IMR-90 (cell line): ENCODE results near the gene SMIM5. TPM values are rescaled to one million over a fixed set of nuclear protein-coding genes. Genes with fewer than 3 reads are reported as not detected.

Source experiments
- ATAC-seq: fragments of 200-7000 bp; cut with Tn5 transposase; 2 replicates; pipeline ENCODE4 v1.9.1; 2020; ENCODE audit warnings: low read depth, mild to moderate bottlenecking, moderate library complexity
- BruUV-seq: library from RNA; stranded (reverse); fragments of 400-500 nt; replicated peaks from 2 replicates; lab custom pipeline; 2021; lab: Mats Ljungman, UMichigan
- CTCF ChIA-PET: fragments of 300-600 bp; formaldehyde crosslinking; extraction: SDS; loops from one replicate; lab custom pipeline; 2021; ENCODE audit warnings: antibody characterized with exemption; lab: Yijun Ruan, JAX
- POLR2A ChIA-PET: fragments of 300-600 bp; sonication (Branson Sonifier 250); formaldehyde crosslinking; loops from one replicate; lab custom pipeline; 2022; ENCODE audit warnings: antibody characterized with exemption; ENCODE audit not compliant: unreplicated experiment; lab: Charles Lee
- DNase-seq: peaks from one replicate; pipeline ENCODE4 v3.0.0; 2013
- H2AFZ ChIP-seq: replicated peaks from 2 replicates; pipeline ENCODE3; 2013; ENCODE audit warnings: low read length, mild to moderate bottlenecking; ENCODE audit not compliant: poor library complexity
- H2AK5ac ChIP-seq: 2 replicates; pipeline ENCODE4 v1.6.1; 2013; ENCODE audit warnings: low read depth, low read length, inconsistent platforms
- H2AK9ac ChIP-seq: replicated peaks from 2 replicates; pipeline ENCODE3; 2013; ENCODE audit warnings: mild to moderate bottlenecking, low read depth, low read length, moderate library complexity; ENCODE audit not compliant: poor library complexity
- H2BK120ac ChIP-seq: 2 replicates; pipeline ENCODE4 v1.6.1; 2013; ENCODE audit warnings: low read depth, low read length, inconsistent platforms
- H2BK15ac ChIP-seq: 3 replicates; pipeline ENCODE4 v1.6.1; 2013; ENCODE audit warnings: low read depth, low read length, inconsistent platforms
- H2BK20ac ChIP-seq: 2 replicates; pipeline ENCODE4 v1.6.1; 2013; ENCODE audit warnings: low read depth, mild to moderate bottlenecking, inconsistent platforms, low read length, moderate library complexity
- H2BK5ac ChIP-seq: 2 replicates; pipeline ENCODE4 v1.6.1; 2013; ENCODE audit warnings: mild to moderate bottlenecking, low read depth, low read length, inconsistent platforms; ENCODE audit not compliant: poor library complexity, severe bottlenecking
- H3K14ac ChIP-seq: replicated peaks from 2 replicates; pipeline ENCODE4 v1.6.1; 2013; ENCODE audit warnings: low read depth, low read length, inconsistent platforms
- H3K18ac ChIP-seq: 2 replicates; pipeline ENCODE4 v1.6.1; 2013; ENCODE audit warnings: low read depth, low read length, control low read depth
- H3K23ac ChIP-seq: 2 replicates; pipeline ENCODE4 v1.6.1; 2013; ENCODE audit warnings: low read depth, low read length, inconsistent platforms
- H3K27ac ChIP-seq: 2 replicates; pipeline ENCODE4 v1.5.1; 2013; ENCODE audit warnings: mild to moderate bottlenecking, control low read depth, low read length; ENCODE audit not compliant: insufficient read depth
- H3K27me3 ChIP-seq: 2 replicates; pipeline ENCODE4 v1.6.1; 2013; ENCODE audit warnings: low read length; ENCODE audit not compliant: control insufficient read depth, insufficient read depth
- H3K36me3 ChIP-seq: 2 replicates; pipeline ENCODE4 v1.6.1; 2013; ENCODE audit warnings: low read length, mixed read lengths; ENCODE audit not compliant: control insufficient read depth, insufficient read depth
- H3K4ac ChIP-seq: 2 replicates; pipeline ENCODE4 v1.6.1; 2013; ENCODE audit warnings: low read depth, low read length, inconsistent platforms
- H3K4me1 ChIP-seq: 2 replicates; pipeline ENCODE4 v1.6.1; 2013; ENCODE audit warnings: low read length, mixed read lengths; ENCODE audit not compliant: control insufficient read depth, insufficient read depth
- H3K4me2 ChIP-seq: 2 replicates; pipeline ENCODE4 v1.6.1; 2013; ENCODE audit warnings: low read depth, mild to moderate bottlenecking, control low read depth, low read length, moderate library complexity
- H3K4me3 ChIP-seq: 2 replicates; pipeline ENCODE4 v1.5.1; 2013; ENCODE audit warnings: low read depth, mild to moderate bottlenecking, control low read depth, low read length, moderate library complexity; ENCODE audit not compliant: insufficient read depth
- H3K56ac ChIP-seq: 2 replicates; pipeline ENCODE4 v1.6.1; 2013; ENCODE audit warnings: low read length, inconsistent platforms; ENCODE audit not compliant: insufficient read depth; ENCODE audit errors: extremely low read depth
- H3K79me1 ChIP-seq, 2 experiments: 2 replicates each; pipeline ENCODE4 v1.6.1; 2013; ENCODE audit warnings: low read length in 2 of 2, inconsistent platforms in 1 of 2, low read depth in 1 of 2
- H3K9ac ChIP-seq: 2 replicates; pipeline ENCODE4 v1.6.1; 2013; ENCODE audit warnings: low read depth, low read length, control low read depth
- H3K9me1 ChIP-seq: 2 replicates; pipeline ENCODE4 v1.6.1; 2013; ENCODE audit warnings: low read length, inconsistent platforms; ENCODE audit not compliant: insufficient read depth
- H3K9me3 ChIP-seq: 2 replicates; pipeline ENCODE4 v1.6.1; 2013; ENCODE audit warnings: low read length; ENCODE audit not compliant: control insufficient read depth, insufficient read depth
- H4K20me1 ChIP-seq: 2 replicates; pipeline ENCODE4 v1.6.1; 2013; ENCODE audit warnings: low read length, inconsistent platforms; ENCODE audit not compliant: insufficient read depth
- H4K5ac ChIP-seq: 2 replicates; pipeline ENCODE4 v1.6.1; 2013; ENCODE audit warnings: mild to moderate bottlenecking, low read depth, low read length, control low read depth
- H4K8ac ChIP-seq, 2 experiments: 2 replicates each; pipeline ENCODE4 v1.6.1; 2013; ENCODE audit warnings: low read depth in 2 of 2, low read length in 2 of 2, control low read depth in 1 of 2, inconsistent platforms in 1 of 2
- H4K91ac ChIP-seq: 2 replicates; pipeline ENCODE4 v1.6.1; 2013; ENCODE audit warnings: low read depth, low read length, inconsistent platforms; ENCODE audit not compliant: insufficient read depth
- BHLHE40 ChIP-seq: fragments of 150-350 bp; IDR thresholded peaks from 2 replicates; pipeline ENCODE4 v1.6.1; 2016; ENCODE audit warnings: mild to moderate bottlenecking, low read depth, low read length
- CEBPB ChIP-seq: IDR thresholded peaks from 2 replicates; pipeline ENCODE4 v1.6.1; 2012; ENCODE audit warnings: low read depth, low read length, improper control_type of control experiment
- CHD1 ChIP-seq: IDR thresholded peaks from 2 replicates; pipeline ENCODE4 v1.6.1; 2012; ENCODE audit warnings: low read depth, low read length, improper control_type of control experiment
- FOS ChIP-seq: fragments of 150-350 bp; IDR thresholded peaks from 2 replicates; pipeline ENCODE4 v1.6.1; 2016; ENCODE audit warnings: low read depth, low read length
- MAFK ChIP-seq: IDR thresholded peaks from 2 replicates; pipeline ENCODE4 v1.6.1; 2012; ENCODE audit warnings: low read depth, low read length, improper control_type of control experiment
- MAZ ChIP-seq: IDR thresholded peaks from 2 replicates; pipeline ENCODE4 v1.6.1; 2012; ENCODE audit warnings: low read depth, mild to moderate bottlenecking, low read length, improper control_type of control experiment, moderate library complexity, borderline replicate concordance
- MXI1 ChIP-seq: IDR thresholded peaks from 2 replicates; pipeline ENCODE4 v1.6.1; 2012; ENCODE audit warnings: low read depth, mild to moderate bottlenecking, low read length, moderate library complexity, borderline replicate concordance
- NFE2L2 ChIP-seq: fragments of 150-350 bp; IDR thresholded peaks from 2 replicates; pipeline ENCODE4 v1.6.1; 2016; ENCODE audit warnings: low read depth, mild to moderate bottlenecking, low read length
- POLR2A ChIP-seq: IDR thresholded peaks from 2 replicates; pipeline ENCODE4 v1.6.1; 2012; ENCODE audit warnings: mild to moderate bottlenecking, low read depth, low read length
- RAD21 ChIP-seq: IDR thresholded peaks from 2 replicates; pipeline ENCODE4 v1.6.1; 2012; ENCODE audit warnings: low read length, improper control_type of control experiment
- RCOR1 ChIP-seq: IDR thresholded peaks from 2 replicates; pipeline ENCODE4 v1.6.1; 2012; ENCODE audit warnings: mild to moderate bottlenecking, low read length, improper control_type of control experiment; ENCODE audit not compliant: insufficient replicate concordance
- RFX5 ChIP-seq: IDR thresholded peaks from 2 replicates; pipeline ENCODE4 v1.8.0; 2012; ENCODE audit warnings: low read depth, mild to moderate bottlenecking, low read length, moderate library complexity
- SMC3 ChIP-seq: fragments of 150-350 bp; IDR thresholded peaks from 2 replicates; pipeline ENCODE4 v1.6.1; 2016; ENCODE audit warnings: low read depth, mild to moderate bottlenecking, antibody characterized with exemption, low read length, moderate library complexity
- WGBS, 2 experiments: methylation state at CpG; one replicate each; pipeline versions ENCODE4 v1.1.5 to v1.1.7; 2013; ENCODE audit warnings: missing lambda C conversion rate in 2 of 2; ENCODE audit not compliant: insufficient read length in 1 of 2; ENCODE audit errors: extremely low coverage in 2 of 2; 5-methylcytosine and 5-hydroxymethylcytosine counted together
- dilution Hi-C: fragments of 300-500 bp; cut with HindIII; formaldehyde crosslinking; loops from one replicate; pipeline ENCODE4 v1.14.3; 2018; ENCODE audit warnings: low sequenced_read_pairs; ENCODE audit not compliant: unreplicated experiment
- in situ Hi-C: fragments of 300-500 bp; cut with MboI; formaldehyde crosslinking; loops from 3 replicates; pipeline ENCODE4 v1.14.3; 2019; ENCODE audit warnings: low sequenced_read_pairs, inconsistent platforms, mixed read lengths
- intact Hi-C: fragments of 100-400 bp; cut with micrococcal nuclease; formaldehyde crosslinking; loops from 2 replicates; pipeline ENCODE4 v1.10.0; 2022
- polyA plus RNA-seq, 3 experiments: library from polyadenylated mRNA; depleted of rRNA; stranded (reverse); fragments of >200 nt; gene quantifications; 2 replicates each; pipeline ENCODE4 v1.2.3, GENCODE V29; 2012; ENCODE audit warnings: low replicate concordance in 1 of 3
- total RNA-seq: library from RNA; depleted of rRNA; stranded (reverse); fragments of >200 nt; gene quantifications from 2 replicates; pipeline ENCODE4 v1.2.3, GENCODE V29; 2012
- TF ChIP-seq, protein P1 (sequence below): fragments of 150-350 bp; IDR thresholded peaks from 2 replicates; pipeline ENCODE4 v1.6.1; 2017; ENCODE audit warnings: mild to moderate bottlenecking, antibody characterized with exemption, low read length, low read depth
- TF ChIP-seq, protein P2 (sequence below): fragments of 150-350 bp; IDR thresholded peaks from 2 replicates; pipeline ENCODE4 v1.6.1; 2016; ENCODE audit warnings: low read depth, mild to moderate bottlenecking, low read length, moderate library complexity, borderline replicate concordance
- TF ChIP-seq, protein P3 (sequence below): conservative IDR thresholded peaks from 2 replicates; pipeline ENCODE4 v1.5.1; 2012; ENCODE audit warnings: mild to moderate bottlenecking, low read depth, low read length, improper control_type of control experiment

SMIM5 gene
- total and polyA plus RNA-seq, 2 of the 4 experiments (the other 2 are of a cell fraction), result not detected

GRCh38 chr17:75658237-75658636, 25.0 kb downstream of the SMIM5 start:
- ChIA-PET CTCF (interaction anchor here (1.6 kb wide), 1 partner anchor 90 kb away, joined by 5 read pairs; no protein-coding TSS in a partner anchor), POLR2A (no interaction called here)
- Histone ChIP-seq H3K23ac (no peak overlapping the region), H3K36me3 (peaks cover 40% of the 10 kb centered on the region), H3K9me3 (no peaks in the 10 kb centered on the region), H2BK15ac (no peak overlapping the region), H3K27me3 (no peaks in the 10 kb centered on the region), H3K4me1 (no peaks in the 10 kb centered on the region), H3K9me1 (no peaks in the 10 kb centered on the region), H2BK5ac (no peak overlapping the region), H4K5ac (no peak overlapping the region), H3K27ac (no peak overlapping the region), H2BK120ac (no peak overlapping the region), H4K8ac (no peak overlapping the region), H3K4me2 (no peak overlapping the region), H2AK9ac (no peak overlapping the region), H2AFZ (no peak overlapping the region), H3K14ac (no peak overlapping the region), H3K4me3 (no peak overlapping the region), H4K91ac (no peak overlapping the region), H3K9ac (no peak overlapping the region), H3K56ac (no peak overlapping the region), H3K79me1 (no peaks in the 10 kb centered on the region), H4K20me1 (no peaks in the 10 kb centered on the region), H2BK20ac (no peak overlapping the region), H3K4ac (no peak overlapping the region), H2AK5ac (no peak overlapping the region), H3K18ac (no peak overlapping the region)
- DNase-seq, result no peak
- intact Hi-C loops, result no loop called here
- no peak for ATAC-seq
- BruUV-seq, result no TSS peak
- TF ChIP-seq MXI1, result no peak
- TF ChIP-seq POLR2A, result no peak
- no peak for TF ChIP-seq RFX5
- no peak for TF ChIP-seq CEBPB
- TF ChIP-seq BHLHE40, result no peak
- TF ChIP-seq, protein P1, sequence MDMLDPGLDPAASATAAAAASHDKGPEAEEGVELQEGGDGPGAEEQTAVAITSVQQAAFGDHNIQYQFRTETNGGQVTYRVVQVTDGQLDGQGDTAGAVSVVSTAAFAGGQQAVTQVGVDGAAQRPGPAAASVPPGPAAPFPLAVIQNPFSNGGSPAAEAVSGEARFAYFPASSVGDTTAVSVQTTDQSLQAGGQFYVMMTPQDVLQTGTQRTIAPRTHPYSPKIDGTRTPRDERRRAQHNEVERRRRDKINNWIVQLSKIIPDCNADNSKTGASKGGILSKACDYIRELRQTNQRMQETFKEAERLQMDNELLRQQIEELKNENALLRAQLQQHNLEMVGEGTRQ, result no peak
- TF ChIP-seq MAZ, result no peak
- TF ChIP-seq, protein P2, sequence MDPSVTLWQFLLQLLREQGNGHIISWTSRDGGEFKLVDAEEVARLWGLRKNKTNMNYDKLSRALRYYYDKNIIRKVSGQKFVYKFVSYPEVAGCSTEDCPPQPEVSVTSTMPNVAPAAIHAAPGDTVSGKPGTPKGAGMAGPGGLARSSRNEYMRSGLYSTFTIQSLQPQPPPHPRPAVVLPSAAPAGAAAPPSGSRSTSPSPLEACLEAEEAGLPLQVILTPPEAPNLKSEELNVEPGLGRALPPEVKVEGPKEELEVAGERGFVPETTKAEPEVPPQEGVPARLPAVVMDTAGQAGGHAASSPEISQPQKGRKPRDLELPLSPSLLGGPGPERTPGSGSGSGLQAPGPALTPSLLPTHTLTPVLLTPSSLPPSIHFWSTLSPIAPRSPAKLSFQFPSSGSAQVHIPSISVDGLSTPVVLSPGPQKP, result no peak
- TF ChIP-seq, protein P3, sequence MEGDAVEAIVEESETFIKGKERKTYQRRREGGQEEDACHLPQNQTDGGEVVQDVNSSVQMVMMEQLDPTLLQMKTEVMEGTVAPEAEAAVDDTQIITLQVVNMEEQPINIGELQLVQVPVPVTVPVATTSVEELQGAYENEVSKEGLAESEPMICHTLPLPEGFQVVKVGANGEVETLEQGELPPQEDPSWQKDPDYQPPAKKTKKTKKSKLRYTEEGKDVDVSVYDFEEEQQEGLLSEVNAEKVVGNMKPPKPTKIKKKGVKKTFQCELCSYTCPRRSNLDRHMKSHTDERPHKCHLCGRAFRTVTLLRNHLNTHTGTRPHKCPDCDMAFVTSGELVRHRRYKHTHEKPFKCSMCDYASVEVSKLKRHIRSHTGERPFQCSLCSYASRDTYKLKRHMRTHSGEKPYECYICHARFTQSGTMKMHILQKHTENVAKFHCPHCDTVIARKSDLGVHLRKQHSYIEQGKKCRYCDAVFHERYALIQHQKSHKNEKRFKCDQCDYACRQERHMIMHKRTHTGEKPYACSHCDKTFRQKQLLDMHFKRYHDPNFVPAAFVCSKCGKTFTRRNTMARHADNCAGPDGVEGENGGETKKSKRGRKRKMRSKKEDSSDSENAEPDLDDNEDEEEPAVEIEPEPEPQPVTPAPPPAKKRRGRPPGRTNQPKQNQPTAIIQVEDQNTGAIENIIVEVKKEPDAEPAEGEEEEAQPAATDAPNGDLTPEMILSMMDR, result no peak
- TF ChIP-seq RAD21, result no peak
- no peak for TF ChIP-seq CHD1
- no peak for TF ChIP-seq RCOR1
- TF ChIP-seq SMC3, result no peak
- no peak for TF ChIP-seq MAFK
- no peak for TF ChIP-seq NFE2L2
- no peak for TF ChIP-seq FOS
- dilution Hi-C loops, result no loop called here
- in situ Hi-C loops, result no loop called here
- WGBS, 2 experiments, result 87% methylated on average over 4 of the region's 5 CpGs; no CpG with 5 or more reads in 1 of the 2 experiments
